K562 (cell line): ENCODE results near the gene ST3GAL3. TPM values are rescaled to one million over a fixed set of nuclear protein-coding genes. Genes with fewer than 3 reads are reported as not detected.

ENCODE experiments used
- ATAC-seq: fragments of 200-7000 bp; cut with Tn5 transposase; 3 replicates; pipeline ENCODE4 v1.9.1; 2020; ENCODE audit warnings: moderate library complexity
- BruUV-seq: library from RNA; stranded (reverse); fragments of 400-500 nt; replicated peaks from 2 replicates; lab custom pipeline; 2021; lab: Mats Ljungman, UMichigan
- CTCF ChIA-PET: fragments of 300-600 bp; formaldehyde crosslinking; extraction: SDS; loops from one replicate; lab custom pipeline; 2021; ENCODE audit warnings: low intra/inter-chr PET ratio; lab: Yijun Ruan, JAX
- POLR2A ChIA-PET: fragments of 300-600, 350-650 bp; sonication (Branson Sonifier 250); formaldehyde crosslinking; extraction: SDS; loops from one replicate; lab custom pipeline; 2021; ENCODE audit warnings: antibody characterized with exemption, inconsistent platforms; lab: Yijun Ruan, JAX
- DNase-seq, 4 experiments: peaks; one replicate each; pipeline versions ENCODE4 v3.0.0 to v3.0.0-alpha.2; 2011 to 2018; ENCODE audit warnings: low spot score in 3 of 4, mixed read lengths in 3 of 4; ENCODE audit errors: extremely low read depth in 1 of 4
- FAIRE-seq: peaks from 2 replicates; lab custom pipeline; 2011; peaks lifted over from hg19 to GRCh38; lab: Jason Lieb, UNC
- H2AFZ ChIP-seq: 2 replicates; pipeline ENCODE4 v1.6.0; 2011; ENCODE audit warnings: low read depth, low read length, control low read depth, inconsistent platforms
- H3K27ac ChIP-seq: fragments of 200-600 bp; 3 replicates; pipeline ENCODE4 v1.8.0; 2011; ENCODE audit warnings: low read depth, mild to moderate bottlenecking, control low read depth, inconsistent platforms, low read length, moderate library complexity, mixed read lengths; ENCODE audit errors: extremely low read depth
- H3K27me3 ChIP-seq, 2 experiments: fragments of 300-600 bp in 1 of 2; 2 replicates in 1 of 2; 3 replicates in 1 of 2; pipeline versions ENCODE4 v1.6.0 to v1.8.0; 2011; ENCODE audit warnings: inconsistent platforms in 2 of 2, low read length in 2 of 2, mild to moderate bottlenecking in 1 of 2, mixed read lengths in 1 of 2, moderate library complexity in 1 of 2; ENCODE audit not compliant: control insufficient read depth in 2 of 2, insufficient read depth in 2 of 2
- H3K36me3 ChIP-seq: fragments of 300-600 bp; 3 replicates; pipeline ENCODE4 v1.8.0; 2011; ENCODE audit warnings: mild to moderate bottlenecking, low read length, inconsistent platforms; ENCODE audit not compliant: control insufficient read depth, insufficient read depth
- H3K4me1 ChIP-seq, 2 experiments: fragments of 200-600 bp in 1 of 2; replicated peaks in 1 of 2; 2 replicates in 1 of 2; 3 replicates in 1 of 2; pipeline versions ENCODE4 v1.5.1 to v1.8.0; 2011; ENCODE audit warnings: inconsistent platforms in 2 of 2, low read length in 2 of 2, mild to moderate bottlenecking in 1 of 2, mixed read lengths in 1 of 2, moderate library complexity in 1 of 2; ENCODE audit not compliant: control insufficient read depth in 2 of 2, insufficient read depth in 2 of 2
- H3K4me2 ChIP-seq: 2 replicates; pipeline ENCODE4 v1.6.1; 2011; ENCODE audit warnings: low read length, control low read depth, inconsistent platforms, mixed read lengths; ENCODE audit not compliant: insufficient read depth
- H3K4me3 ChIP-seq: fragments of 200-600 bp; sonication (generic), shearing (Covaris generic); 2 replicates; pipeline ENCODE4 v1.5.1; 2016; ENCODE audit warnings: control low read depth, inconsistent platforms
- H3K79me2 ChIP-seq: fragments of 200-600 bp; 3 replicates; pipeline ENCODE4 v1.8.0; 2011; ENCODE audit warnings: low read length, inconsistent platforms; ENCODE audit not compliant: control insufficient read depth, insufficient read depth
- H3K9ac ChIP-seq, 2 experiments: 2 replicates each; pipeline versions ENCODE4 v1.6.0 to v1.6.1; 2011; ENCODE audit warnings: low read depth in 2 of 2, low read length in 2 of 2, control low read depth in 1 of 2, inconsistent platforms in 1 of 2, mild to moderate bottlenecking in 1 of 2, mixed read lengths in 1 of 2; ENCODE audit not compliant: insufficient read depth in 1 of 2
- H3K9me1 ChIP-seq: one replicate; pipeline ENCODE4 v1.6.0; 2011; ENCODE audit warnings: inconsistent platforms, mild to moderate bottlenecking, low read length, moderate library complexity; ENCODE audit not compliant: control insufficient read depth, insufficient read depth
- H3K9me3 ChIP-seq: replicated peaks from 2 replicates; pipeline ENCODE4 v1.5.1; 2011; ENCODE audit warnings: low read depth, low read length, inconsistent platforms; ENCODE audit not compliant: control insufficient read depth, insufficient read depth
- H4K20me1 ChIP-seq: replicated peaks from 2 replicates; pipeline ENCODE4 v1.6.1; 2011; ENCODE audit warnings: low read length, inconsistent platforms, mixed read lengths; ENCODE audit not compliant: control insufficient read depth, insufficient read depth
- ARID4B ChIP-seq: sonication (generic); formaldehyde crosslinking; IDR thresholded peaks from 2 replicates; pipeline ENCODE4 v1.8.0; 2022; ENCODE audit warnings: mild to moderate bottlenecking, missing genetic modification reagents
- EP300 ChIP-seq: IDR thresholded peaks from 2 replicates; pipeline ENCODE4 v1.6.1; 2012; ENCODE audit warnings: low read length, improper control_type of control experiment
- FOXJ3 ChIP-seq: sonication (generic); formaldehyde crosslinking; IDR thresholded peaks from 2 replicates; pipeline ENCODE4 v1.4.0; 2020; ENCODE audit warnings: mild to moderate bottlenecking, missing genetic modification reagents
- KLF1 ChIP-seq: fragments of 450-650 bp; IDR thresholded peaks from 2 replicates; pipeline ENCODE4 v1.6.1; 2016; ENCODE audit warnings: missing genetic modification characterization, missing compliant biosample characterization
- MAX ChIP-seq: sonication (generic); formaldehyde crosslinking; IDR thresholded peaks from 2 replicates; pipeline ENCODE4 v1.9.0; 2022; ENCODE audit warnings: mild to moderate bottlenecking, missing genetic modification reagents
- MCM3 ChIP-seq: fragments of 450-650 bp; IDR thresholded peaks from 2 replicates; pipeline ENCODE4 v1.6.1; 2016
- MTA3 ChIP-seq: fragments of 450-650 bp; formaldehyde crosslinking; IDR thresholded peaks from 2 replicates; pipeline ENCODE4 v1.6.1; 2017; ENCODE audit warnings: mild to moderate bottlenecking, borderline replicate concordance
- MYC ChIP-seq, 2 experiments: fragments of 250-450 bp in 1 of 2; sonication (Bioruptor Pico) in 1 of 2; IDR thresholded peaks; 2 replicates each; pipeline versions ENCODE4 v1.5.1 to v1.6.1; 2012 to 2021; ENCODE audit warnings: low read depth in 2 of 2, borderline replicate concordance in 1 of 2, improper control_type of control experiment in 1 of 2, low read length in 1 of 2, mild to moderate bottlenecking in 1 of 2, moderate library complexity in 1 of 2
- NCOA6 ChIP-seq: fragments of 450-650 bp; IDR thresholded peaks from 2 replicates; pipeline ENCODE4 v1.6.1; 2017; ENCODE audit warnings: mild to moderate bottlenecking
- POLR2H ChIP-seq: IDR thresholded peaks from 2 replicates; pipeline ENCODE4 v1.6.1; 2016; ENCODE audit warnings: missing genetic modification characterization, low read depth, mild to moderate bottlenecking, control low read depth, missing compliant biosample characterization, moderate library complexity
- PPARD ChIP-seq: fragments of 250-450 bp; sonication (Bioruptor Pico); IDR thresholded peaks from 2 replicates; pipeline ENCODE4 v1.8.0; 2022; ENCODE audit warnings: inconsistent platforms, mild to moderate bottlenecking, moderate library complexity
- TBP ChIP-seq: optimal IDR thresholded peaks from 2 replicates; pipeline ENCODE3; 2011; ENCODE audit warnings: low read depth, low read length, improper control_type of control experiment
- TEAD1 ChIP-seq, 2 experiments: fragments of 450-650 bp in 1 of 2; sonication (generic) in 1 of 2; formaldehyde crosslinking; IDR thresholded peaks; 2 replicates each; pipeline versions ENCODE4 v1.4.0 to v1.8.0; 2020 to 2022; ENCODE audit warnings: mild to moderate bottlenecking in 2 of 2, missing genetic modification reagents in 1 of 2
- USF2 ChIP-seq: sonication (generic); formaldehyde crosslinking; IDR thresholded peaks from 2 replicates; pipeline ENCODE4 v1.5.0; 2020; ENCODE audit warnings: missing genetic modification reagents
- ZC3H4 ChIP-seq: sonication (generic); formaldehyde crosslinking; IDR thresholded peaks from 2 replicates; pipeline ENCODE4 v1.9.0; 2021; ENCODE audit warnings: missing genetic modification reagents, borderline replicate concordance
- ZFP1 ChIP-seq: fragments of 450-650 bp; formaldehyde crosslinking; IDR thresholded peaks from 2 replicates; pipeline ENCODE4 v1.4.0; 2020; ENCODE audit warnings: mild to moderate bottlenecking, mixed read lengths
- ZNF140 ChIP-seq: fragments of 250-450 bp; sonication (Bioruptor Pico); IDR thresholded peaks from 2 replicates; pipeline ENCODE4 v1.8.0; 2021; ENCODE audit warnings: moderate library complexity, mild to moderate bottlenecking, inconsistent platforms
- ZNF165 ChIP-seq: fragments of 250-450 bp; sonication (Bioruptor Pico); IDR thresholded peaks from 2 replicates; pipeline ENCODE4 v1.4.0; 2020; ENCODE audit warnings: borderline replicate concordance
- ZNF717 ChIP-seq: fragments of 250-450 bp; sonication (Bioruptor Pico); IDR thresholded peaks from 2 replicates; pipeline ENCODE4 v1.5.0; 2021
- WGBS: fragments of 100-300 bp; shearing (Covaris generic); methylation state at CpG from one replicate; pipeline ENCODE4 v1.1.6; 2016; ENCODE audit warnings: low coverage, mixed read lengths; ENCODE audit not compliant: insufficient coverage; ENCODE audit errors: missing lambda C conversion rate; 5-methylcytosine and 5-hydroxymethylcytosine counted together
- in situ Hi-C: fragments of 300-500 bp; cut with MboI; formaldehyde crosslinking; loops from 4 replicates; pipeline ENCODE4 v1.15.0; 2018; ENCODE audit warnings: inconsistent platforms, mixed read lengths
- intact Hi-C: fragments of 100-400 bp; cut with micrococcal nuclease; formaldehyde crosslinking; loops from 2 replicates; pipeline ENCODE4 v1.14.2; 2022
- polyA plus RNA-seq, 8 experiments: library from polyadenylated mRNA; depleted of rRNA in 4 of 8; stranded (reverse) in 5 of 8; unstranded in 3 of 8; fragments of >200 nt; fragmentation: Nextera tagmentation in 2 of 8; fragmentation: Illumina TruSeq in 1 of 8; extraction: Ambion mirVana in 2 of 8; extraction: Trizol in 1 of 8; gene quantifications; 2 replicates each; pipeline versions ENCODE4 v1.2.1 to v1.2.3, GENCODE V29; 2011 to 2014; ENCODE audit warnings: inconsistent platforms in 1 of 8, missing spikeins in 1 of 8
- total RNA-seq, 7 experiments: library from RNA; depleted of rRNA in 6 of 7; stranded (reverse); fragments of >200 nt in 6 of 7; fragmentation: Illumina TruSeq in 2 of 7; extraction: Trizol in 2 of 7; gene quantifications; 2 replicates each; pipeline versions ENCODE4 v1.2.1 to v1.2.3, GENCODE V29; 2011 to 2021; ENCODE audit warnings: low replicate concordance in 1 of 7

Gene ST3GAL3
- total and polyA plus RNA-seq, 9 of the 15 experiments (the other 6 are each of a cell fraction or from before 2014, with no cell fraction given), result 1.2 to 18.9 (median 11.0) TPM

GRCh38 chr1:43693371-43693770, 14.0 kb upstream of the ST3GAL3 start:
- no peaks in the 10 kb centered on the region for H3K9me3 ChIP-seq
- WGBS, result 64% methylated on average over 6 of the region's 6 CpGs
- H3K9ac ChIP-seq, result no peak overlapping the region
- intact Hi-C loops, result no loop called here
- ChIA-PET POLR2A (interaction anchor here (0.6 to 3.7 kb wide), 3 partner anchors 12 to 265 kb away, joined by 3 to 25 read pairs (median 5); partner anchors contain the start of genes KDM4A and ST3GAL3), CTCF (interaction anchor here (0.7 kb wide), 1 partner anchor 165 kb away, joined by 3 read pairs; no protein-coding TSS in a partner anchor)
- TF ChIP-seq USF2 (CRISPR knock-in tag), result no peak
- no peak for TF ChIP-seq NCOA6
- no peak for TF ChIP-seq PPARD (CRISPR knock-in tag)
- no peak for TF ChIP-seq ZNF717
- TF ChIP-seq EP300, result no peak
- no peak for TF ChIP-seq MYC (IDR thresholded peaks at IDR 0.05; ENCODE audit: low read depth, low read length)
- TF ChIP-seq MYC (CRISPR knock-in tag; IDR thresholded peaks at IDR 0.05; ENCODE audit: borderline replicate concordance, low read depth), result no peak
- TF ChIP-seq TBP, result no peak
- TF ChIP-seq MCM3, result no peak
- TF ChIP-seq ARID4B (CRISPR knock-in tag), result no peak
- TF ChIP-seq ZFP1 (CRISPR knock-in tag), result no peak
- no peak for TF ChIP-seq POLR2H (tag)
- no peak for TF ChIP-seq ZC3H4 (CRISPR knock-in tag)
- TF ChIP-seq TEAD1 (CRISPR knock-in tag; IDR thresholded peaks at IDR 0.05), result no peak
- TF ChIP-seq MAX (CRISPR knock-in tag), result no peak
- no peak for TF ChIP-seq ZNF165 (CRISPR knock-in tag)
- no peak for TF ChIP-seq ZNF140
- no peak for TF ChIP-seq FOXJ3 (CRISPR knock-in tag)
- TF ChIP-seq MTA3, result no peak
- no peak for TF ChIP-seq KLF1 (tag)
- no peak for FAIRE-seq
- no peak for ATAC-seq
- in situ Hi-C loops, result no loop called here
- H3K4me2 ChIP-seq, result no peak overlapping the region
- no TSS peak for BruUV-seq
- no peak overlapping the region for H2AFZ ChIP-seq
- DNase-seq, result no peak
- H3K4me1 ChIP-seq, result no peaks in the 10 kb centered on the region; a peak in 1 of 5 replicates
- H4K20me1 ChIP-seq, result 0 out of 2 replicates have a peak, but pooled peaks cover 3% of the 10 kb centered on the region
- H3K27me3 ChIP-seq, result no peaks in the 10 kb centered on the region
- no peaks in the 10 kb centered on the region for H3K79me2 ChIP-seq
- H3K27ac ChIP-seq, result no peak overlapping the region
- no peak overlapping the region for H3K4me3 ChIP-seq
- peaks cover 99% of the 10 kb centered on the region for H3K36me3 ChIP-seq
- no peaks in the 10 kb centered on the region for H3K9me1 ChIP-seq
